ENCODE data around the gene BMP7.

Gene BMP7

DNA sequence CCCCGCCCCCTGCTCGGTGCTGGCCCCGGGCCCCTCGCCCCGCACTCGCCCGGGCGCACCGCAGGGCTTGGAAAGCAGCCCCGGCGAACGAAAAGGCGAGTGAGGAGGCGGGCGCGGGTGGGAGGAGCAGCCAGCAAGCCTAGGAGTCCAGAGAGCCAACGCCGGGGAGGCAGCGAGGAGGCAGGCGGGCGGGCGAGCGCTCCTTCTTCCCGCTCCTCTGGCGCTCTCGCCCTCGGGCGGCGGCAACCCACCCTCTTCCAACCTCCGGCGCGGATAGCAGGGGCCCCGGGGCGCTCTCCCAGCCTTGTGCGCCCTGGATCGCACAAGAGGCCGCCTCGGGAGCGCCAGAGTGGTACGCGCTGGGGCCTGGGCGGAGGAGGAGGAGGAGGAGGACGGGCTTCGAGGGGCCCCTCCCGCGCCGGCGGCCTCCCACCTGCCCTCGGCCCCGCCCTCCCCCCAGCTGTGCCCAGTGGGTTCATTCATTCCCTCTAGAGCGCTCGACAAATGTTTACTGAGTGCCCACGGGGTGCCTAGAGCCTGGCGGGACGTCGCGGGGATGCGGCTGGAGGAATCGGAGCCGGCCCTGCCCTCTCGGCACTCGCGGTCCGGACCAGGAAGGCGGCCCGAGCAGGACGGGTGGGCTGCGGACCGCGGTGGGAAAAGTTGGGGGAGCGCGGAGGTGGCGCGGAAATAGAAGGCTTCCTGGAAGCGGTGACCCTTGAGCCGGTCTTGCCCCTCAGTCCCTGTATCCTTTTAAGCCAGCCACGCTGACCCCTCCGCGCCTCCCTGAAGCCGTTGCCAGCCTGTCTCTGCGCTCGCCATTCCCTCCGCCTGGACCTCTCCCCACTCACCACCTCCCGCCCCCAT, at the start of gene BMP7:
Gene BMP7, minus strand, starts transcription at position 351 of the 867 bp plus-strand sequence. CDS start 519 bp downstream, outside the sequence.
- DNase-seq: peak in 45 of 58 donors; percentile 29 to 83 (median 63)

DNA sequence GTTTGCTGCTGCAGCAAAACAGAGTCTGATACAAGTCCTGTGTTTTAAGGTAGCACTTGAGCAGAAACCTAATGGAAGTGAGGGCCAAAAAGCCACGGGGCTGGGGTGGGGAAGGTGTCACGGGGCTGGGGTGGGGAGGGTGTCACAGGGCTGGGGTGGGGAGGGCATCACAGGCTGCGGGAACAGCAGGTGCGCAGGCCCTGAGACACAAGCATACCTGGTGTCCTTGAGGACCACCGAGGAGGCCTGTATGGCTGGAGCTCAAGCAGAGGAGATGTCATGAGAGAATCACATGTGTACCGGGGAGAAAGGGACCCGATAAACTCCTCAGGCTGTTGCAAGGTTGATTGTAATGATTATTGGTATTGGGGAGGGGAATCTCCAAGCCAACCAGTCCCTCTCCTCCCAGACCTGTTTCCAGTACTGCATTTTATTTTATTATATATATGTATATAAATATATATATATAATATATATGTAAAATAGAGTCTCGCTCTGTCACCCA, 49.6 kb upstream of the BMP7 start:
- no peak for DNase-seq

DNA sequence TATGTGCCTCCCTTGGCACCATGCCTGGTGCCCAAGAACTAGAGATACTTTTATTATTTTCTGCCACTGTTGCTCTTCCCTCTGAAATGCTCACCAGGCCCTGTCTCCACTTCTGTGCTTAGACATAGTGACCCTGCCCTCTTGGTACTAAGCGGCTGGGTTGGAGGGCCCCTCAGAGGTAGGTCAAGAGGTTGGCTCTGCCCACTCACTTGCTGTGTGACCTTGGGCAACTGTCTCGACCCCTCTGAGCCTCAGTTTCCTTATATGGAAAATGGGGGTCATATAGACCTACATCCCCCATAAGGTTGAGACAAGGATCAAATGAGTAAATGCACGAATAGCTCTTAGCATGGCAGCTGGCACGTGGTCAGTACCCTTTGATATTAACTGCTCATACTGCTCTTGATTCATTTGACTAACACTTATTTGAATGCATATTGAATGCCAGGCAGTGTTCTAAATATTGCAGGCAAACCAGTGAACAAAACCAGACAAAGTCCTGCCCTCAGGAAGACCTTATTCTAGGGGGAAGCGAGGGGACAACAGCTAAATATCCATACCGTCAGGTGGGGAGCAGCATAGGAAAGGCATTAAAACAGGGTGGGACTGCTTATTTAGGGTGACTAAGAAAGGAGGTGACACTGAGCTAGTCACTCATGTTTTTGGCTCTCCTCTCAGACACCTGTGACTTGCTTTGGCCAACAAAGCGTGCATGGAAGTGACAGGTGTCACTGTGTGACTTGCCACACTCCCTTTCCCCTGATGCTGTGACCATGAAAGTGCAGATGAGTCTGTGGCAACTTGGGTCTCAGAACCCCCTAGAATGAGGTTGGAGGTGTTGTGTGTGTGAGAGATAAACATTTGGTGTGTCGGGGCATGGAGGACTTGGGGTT, 48.9 kb upstream of the BMP7 start:
- DNase-seq: no peak

DNA sequence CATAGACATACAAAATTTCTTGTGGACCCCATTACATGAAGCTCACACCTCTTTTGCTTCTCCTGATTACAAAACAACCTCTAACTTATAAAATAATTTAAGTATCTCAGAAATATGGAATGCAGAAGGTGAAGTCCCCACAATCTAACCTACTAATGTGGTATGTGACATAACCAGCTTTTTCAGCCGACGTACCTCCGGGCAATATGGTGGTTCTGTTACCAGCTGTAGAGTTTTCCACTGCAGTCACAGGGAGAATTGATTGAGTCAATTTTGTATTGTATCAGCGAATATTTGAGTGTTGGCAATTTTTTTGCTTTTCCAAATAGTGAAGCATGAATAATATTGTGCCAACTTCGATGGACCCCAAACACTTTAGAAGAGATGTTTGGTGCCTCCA, 47.5 kb upstream of the BMP7 start:
- no peak for DNase-seq

DNA sequence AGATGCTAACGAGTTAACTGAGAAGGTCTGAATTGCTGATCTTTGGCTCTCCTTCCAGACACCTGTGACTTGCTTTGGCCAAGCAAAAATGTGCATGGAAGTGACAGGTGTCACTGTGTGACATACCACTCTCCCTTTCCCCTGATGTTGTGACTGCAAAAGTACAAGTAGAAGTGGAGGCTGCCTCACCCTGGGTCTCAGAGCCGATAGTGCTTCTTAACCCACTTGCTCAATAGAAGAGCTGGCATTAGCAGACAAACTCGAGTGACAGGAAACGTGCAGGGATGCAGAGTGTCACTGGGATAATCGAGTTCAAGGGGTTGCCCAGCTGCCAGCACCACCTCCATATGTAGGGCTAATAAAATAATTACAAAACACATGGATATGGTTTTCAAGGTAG, 46.8 kb upstream of the BMP7 start:
- no peak for DNase-seq

DNA sequence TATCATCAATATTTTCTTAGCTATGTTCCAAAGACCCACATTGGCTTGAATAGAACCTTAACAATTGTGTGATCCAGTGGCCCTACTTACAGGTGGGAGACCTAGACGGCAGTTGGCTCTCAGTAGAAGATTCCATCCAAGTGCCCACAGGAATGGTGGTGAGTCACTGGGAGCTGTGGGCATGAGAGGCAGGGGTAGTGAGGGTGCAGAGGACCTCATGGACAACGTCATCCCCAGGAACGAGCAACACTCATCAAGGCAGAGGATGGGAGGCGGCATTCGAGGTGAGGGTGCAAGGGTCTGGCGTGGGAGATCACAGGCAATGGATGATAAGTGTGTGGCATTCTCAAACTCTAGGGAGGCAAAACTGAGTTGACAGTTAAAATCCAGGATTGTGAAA, 45.7 kb upstream of the BMP7 start:
- DNase-seq: no peak

DNA sequence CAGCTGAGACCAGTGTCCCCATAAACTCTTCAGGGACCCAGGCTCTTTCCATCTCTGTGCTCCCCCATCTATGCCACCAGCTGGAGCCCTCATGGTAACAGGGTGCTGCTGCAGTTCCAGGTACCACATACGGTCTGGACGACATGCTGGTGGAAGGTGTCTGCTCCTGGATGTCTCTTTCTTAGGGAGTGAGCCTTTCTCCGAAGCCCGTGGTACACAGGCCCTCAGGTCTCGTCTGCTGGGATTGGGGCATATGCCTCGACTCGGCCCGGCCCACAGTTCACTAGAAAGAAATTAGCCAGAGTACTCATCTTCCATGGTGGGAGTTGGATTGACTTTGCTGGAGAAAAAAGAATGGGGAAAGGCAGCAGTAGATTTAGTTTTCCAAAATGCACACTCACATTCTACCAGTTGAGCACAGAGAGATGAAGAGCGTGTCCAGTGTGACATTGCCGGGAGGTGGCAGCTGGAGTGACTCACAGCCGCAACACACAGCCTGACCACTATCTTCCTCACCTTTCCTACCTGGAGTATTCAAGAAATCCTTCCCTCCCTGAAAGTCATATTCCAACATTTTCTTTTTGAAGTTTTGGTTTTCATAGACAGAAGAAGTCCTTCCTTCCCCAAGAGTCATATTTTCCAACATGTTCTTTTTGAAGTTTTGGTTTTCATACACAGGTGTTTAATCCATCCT, 44.5 kb upstream of the BMP7 start:
- DNase-seq: no peak

DNA sequence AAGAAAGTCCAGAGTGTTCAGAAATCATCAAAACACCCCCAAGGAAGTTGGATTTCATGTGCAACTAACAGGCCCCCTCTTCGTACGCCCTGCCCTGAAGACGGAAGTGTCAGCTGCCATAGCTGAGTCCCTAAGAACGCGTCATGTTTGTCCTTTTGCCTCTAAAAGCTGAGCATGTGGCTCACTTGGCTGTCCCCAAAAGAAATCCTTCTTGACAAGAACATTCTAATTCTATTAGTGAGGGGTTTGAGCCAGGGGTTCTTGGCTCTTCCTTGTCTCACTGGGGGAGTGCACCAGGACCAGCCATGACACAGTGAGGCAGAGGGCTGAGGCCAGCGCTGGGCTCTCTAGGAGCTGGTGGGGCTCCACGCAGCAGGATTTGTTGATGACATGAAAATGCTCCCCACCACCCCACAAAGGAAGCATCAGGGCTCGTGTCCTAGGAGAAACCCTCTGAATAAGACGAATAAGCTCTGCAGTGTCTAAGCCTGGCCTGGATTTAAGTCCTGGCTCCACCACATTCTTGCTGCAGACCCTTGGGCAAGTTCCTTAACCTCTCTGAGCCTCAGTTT, 43.2 kb upstream of the BMP7 start:
- DNase-seq: peak in 20 of 58 donors; percentile 15 to 61 (median 30)

DNA sequence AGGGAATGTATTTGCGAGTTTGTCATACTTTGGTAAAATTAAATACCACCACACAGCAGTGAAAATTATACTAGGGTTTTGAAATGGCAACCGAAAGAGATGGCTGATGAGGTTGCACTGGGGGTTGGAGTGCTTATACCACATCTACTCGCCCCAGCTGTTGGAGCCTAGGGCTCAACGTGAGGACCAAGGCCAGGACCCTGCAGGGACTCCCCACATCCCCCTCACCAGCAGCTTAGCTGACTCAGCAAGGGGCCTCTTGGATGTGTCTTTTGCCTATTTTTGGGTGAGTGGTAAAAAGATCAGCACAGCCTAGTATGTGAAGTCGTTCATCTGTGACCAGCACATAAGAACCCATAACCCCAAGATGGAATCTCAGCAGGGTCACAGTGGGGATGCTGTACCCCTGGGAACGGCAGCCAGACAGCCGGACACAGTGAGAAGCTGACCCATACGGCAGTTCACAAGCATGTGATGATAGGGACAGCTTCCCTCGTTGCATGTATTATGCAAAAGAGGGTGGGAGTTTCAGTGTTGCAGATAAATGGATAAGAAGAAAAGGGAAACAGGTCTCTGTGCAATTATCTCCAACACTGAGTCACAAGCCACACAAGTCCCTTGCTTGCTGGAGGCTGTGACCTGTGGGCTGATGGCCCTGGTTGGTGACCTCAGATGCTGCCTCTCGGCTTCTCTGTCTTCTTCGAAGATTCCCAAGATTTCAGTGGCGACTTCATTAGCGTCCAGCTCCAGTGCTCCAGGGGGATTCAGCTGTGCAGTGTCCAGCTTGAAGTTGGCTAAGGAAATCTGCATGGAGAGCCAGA, 42.2 kb upstream of the BMP7 start:
- no peak for DNase-seq

DNA sequence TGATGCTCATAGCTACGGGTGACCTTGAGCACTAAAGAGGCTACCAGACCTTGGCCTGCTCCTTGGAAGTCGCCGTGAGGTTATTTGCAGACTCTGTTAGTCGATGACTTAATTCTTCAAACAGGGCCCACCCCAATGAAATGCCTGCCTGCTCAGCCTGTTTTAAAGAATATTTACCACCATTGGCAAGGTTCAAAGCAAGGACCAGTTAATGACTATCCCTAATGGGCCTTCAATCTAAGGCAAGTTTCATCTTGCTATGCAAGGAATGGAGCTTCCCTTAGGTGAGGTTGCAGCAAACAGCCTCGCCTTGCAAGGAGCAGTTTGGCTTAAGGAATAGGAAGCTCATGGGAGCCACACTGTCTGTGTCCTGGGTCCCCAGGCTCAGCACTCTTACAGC, 40.3 kb upstream of the BMP7 start:
- no peak for DNase-seq

DNA sequence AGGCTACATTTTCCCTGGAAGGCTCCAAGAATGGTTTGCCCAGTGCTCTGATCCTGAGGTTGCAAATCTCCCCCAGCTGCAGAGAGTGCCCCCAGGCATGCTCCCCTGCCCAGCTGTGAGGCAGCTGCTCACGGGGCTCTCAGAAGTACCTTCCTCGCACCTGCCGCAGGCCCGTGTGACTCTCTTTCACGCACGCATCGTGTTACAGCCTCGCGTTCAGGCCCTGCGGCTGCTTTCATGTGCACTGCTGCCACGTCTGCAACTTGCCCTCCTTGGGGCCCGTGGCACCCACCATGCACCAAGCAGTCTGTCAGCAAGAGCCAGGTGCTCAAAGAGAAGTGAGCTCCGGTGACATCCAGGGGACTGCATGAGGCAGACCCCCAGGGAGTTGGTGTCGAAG, 34.6 kb upstream of the BMP7 start:
- DNase-seq: no peak

DNA sequence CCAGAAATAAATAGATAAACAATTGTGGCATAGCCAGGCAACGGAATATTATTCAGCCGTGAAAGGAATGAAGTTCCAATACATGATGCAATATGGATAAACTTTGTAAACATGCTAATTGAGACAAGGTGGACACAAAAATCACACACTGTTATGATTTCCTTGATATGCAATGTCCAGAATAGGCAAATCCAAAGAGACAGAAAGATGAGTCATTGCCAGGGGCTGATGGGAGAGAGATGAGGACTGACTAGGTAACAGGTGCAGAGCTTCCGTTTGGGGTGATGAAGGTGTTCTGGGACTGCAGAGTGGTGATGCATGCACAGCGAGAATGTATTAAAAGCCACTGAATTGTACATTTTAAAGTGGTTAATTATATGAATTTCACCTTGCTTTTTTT, 32.0 kb upstream of the BMP7 start:
- no peak for DNase-seq

DNA sequence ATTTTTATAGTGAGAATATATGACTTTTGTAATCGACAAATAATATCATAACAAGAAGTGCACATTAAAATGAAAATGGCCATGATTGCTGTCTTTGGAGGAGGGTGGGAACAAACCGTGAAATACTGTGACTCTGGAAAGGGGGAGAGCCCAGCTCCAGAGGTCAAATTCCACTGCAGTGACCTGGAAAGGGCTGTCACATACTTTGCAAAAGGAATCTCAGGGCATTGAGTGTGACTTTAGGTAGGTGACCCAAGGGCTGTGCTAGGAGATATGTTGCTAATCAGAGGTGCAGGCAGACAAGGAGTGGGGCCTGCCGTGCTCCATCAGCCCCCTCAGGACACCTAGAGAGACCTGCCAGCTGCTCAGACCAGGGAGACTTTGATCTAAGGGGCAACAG, 28.1 kb upstream of the BMP7 start:
- DNase-seq: no peak

DNA sequence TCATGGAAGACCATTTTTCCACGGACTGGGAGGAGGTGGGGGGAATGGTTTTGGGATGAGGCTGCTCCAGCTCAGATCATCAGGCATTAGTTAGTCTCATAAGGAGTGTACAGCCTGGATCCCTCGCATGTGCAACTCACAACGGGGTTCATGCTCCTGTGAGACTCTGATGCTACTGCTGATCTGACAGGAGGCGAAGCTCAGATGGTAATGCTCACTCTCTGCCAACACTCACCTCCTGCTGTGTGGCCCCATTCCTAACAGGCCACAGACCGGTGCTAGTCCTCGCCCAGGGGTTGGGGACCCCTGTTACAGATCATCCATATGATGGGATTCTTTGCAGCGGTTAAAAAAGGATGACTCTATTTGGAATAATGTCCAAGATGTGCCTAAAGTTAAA, 27.6 kb upstream of the BMP7 start:
- DNase-seq: no peak

DNA sequence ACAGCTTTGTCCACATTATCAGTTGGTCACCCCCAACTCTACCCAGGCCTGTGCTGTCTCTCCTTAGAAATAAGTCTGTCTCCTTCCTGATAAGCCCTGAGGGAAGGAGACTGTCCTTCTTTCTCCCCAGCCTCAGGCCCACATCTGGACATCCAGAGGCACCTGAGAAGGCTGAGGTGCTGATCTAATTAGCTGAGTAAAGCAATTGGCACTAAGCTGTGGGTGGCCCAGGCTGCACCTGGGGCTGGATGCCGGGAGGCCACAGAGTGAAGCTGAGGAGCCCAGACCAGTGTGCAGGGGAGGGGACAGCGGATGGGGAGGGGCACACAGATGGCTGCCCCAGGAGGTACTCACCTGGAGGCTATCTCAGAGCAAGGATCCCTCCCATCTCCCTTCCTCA, 26.2 kb upstream of the BMP7 start:
- no peak for DNase-seq

DNA sequence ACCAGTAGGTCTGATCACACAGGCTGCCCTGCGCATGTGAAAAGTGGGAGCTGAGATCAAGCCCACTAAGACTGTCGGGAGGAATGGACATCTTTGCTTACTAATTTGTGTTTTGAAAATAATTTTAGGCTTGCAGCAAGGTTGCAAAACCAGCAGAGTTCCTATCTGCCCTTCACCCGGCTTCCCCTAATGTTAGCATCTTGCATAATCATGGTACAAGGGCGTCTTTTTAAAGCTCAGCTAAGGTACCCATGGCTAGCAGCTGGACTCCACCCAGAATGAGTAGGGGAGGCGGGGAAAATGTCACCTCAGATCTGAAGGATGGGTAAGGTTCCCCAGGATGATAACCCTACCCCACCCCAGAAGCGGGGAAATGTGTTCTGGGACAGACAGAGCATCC, 25.3 kb upstream of the BMP7 start:
- no peak for DNase-seq

DNA sequence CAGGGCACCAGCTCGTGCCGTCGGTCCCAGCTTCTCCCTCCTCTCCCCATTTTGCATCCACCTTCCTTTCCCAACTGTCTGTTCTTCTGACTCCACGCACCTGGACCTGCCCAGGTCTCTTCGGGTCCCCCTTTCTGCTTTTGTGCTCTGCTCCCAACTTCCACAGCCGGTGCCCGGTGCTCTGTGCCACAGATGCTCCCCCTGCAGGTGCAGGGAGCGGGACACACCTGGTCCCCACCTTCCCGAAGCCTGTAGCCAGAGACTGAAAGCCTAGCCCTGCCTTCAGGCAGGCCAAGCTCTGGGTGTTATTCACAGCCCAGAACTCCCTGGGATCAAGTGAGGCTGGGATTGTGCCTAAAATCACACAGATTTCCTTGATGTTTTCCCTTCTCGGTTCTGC, 24.6 kb upstream of the BMP7 start:
- no peak for DNase-seq

DNA sequence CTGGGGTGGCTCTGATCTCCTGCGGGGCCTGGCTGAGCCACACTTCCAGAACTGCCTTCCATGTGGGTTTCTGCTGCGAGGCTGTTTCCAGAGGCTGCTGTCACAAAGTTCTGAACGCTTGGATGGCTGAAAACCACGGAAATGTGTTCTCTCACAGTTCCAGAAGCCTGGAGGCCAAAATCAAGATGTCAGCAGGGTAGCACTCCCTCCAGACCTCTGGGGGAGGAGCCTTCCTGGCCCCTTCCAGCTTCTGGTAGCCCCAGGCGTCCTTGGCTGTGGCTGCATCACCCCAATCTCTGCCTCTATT, 23.7 kb upstream of the BMP7 start:
- peak in 3 of 58 donors; percentile 22 to 64 (median 26) for DNase-seq

DNA sequence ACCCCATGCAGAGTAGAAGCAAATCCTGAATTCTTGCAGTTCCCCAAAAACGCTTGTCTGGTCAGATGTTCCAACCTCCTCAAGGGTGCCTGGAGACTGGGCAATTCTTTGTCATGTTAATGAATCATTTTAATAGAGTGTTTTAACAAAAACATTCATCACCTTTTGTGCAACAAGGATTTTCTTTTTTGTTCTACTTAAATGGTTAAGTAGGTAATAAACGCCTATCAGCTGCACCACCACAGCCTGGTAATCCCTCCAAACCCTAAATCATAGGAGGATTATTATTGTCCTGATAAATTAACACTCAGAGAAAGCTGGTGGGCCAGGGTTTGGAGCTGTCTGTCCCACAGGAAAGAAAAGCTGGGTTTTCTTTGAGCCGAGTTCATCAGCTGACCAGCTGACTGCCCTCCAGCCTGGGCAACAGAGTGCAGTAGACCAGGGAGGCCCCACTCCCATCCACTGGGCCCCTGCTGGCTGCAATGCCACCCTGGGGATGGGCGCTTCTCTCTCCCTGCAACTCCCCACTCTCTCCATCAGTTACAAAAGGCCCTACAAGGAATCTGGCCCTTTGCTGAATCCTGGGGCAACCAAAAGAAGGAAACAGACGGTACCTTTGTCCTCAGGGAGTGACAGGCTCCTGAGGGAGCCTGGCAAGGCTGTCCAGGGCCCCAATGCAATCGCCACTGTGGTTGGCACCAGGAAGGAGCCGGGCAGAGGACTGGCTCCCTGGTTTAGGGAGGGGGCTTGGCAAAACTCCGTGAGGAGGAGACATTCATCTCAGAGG, 23.1 kb upstream of the BMP7 start:
- DNase-seq: peak in 46 of 58 donors; percentile 17 to 96 (median 78)

Measured in anterior cingulate cortex (tissue), 58 donors.